Spleen (tissue), 11 donors: Measurements from ENCODE around the gene NUP35. TPM values are rescaled to one million over a fixed set of nuclear protein-coding genes. Genes with fewer than 3 reads are reported as not detected.

Source experiments
- DNase-seq: peaks from one replicate; pipeline ENCODE4 v3.0.0-alpha.2; 2020
- H3K27ac ChIP-seq, 8 donors: fragments of 200-600 bp; sonication (generic) in 7 of 8; 1 replicate in 4 of 8; 2 replicates in 4 of 8; pipeline versions ENCODE4 v1.5.0 to v1.8.0; 2016 to 2021; ENCODE audit warnings: inconsistent platforms in 4 of 8, mild to moderate bottlenecking in 4 of 8, moderate library complexity in 1 of 8
- H3K27me3 ChIP-seq, 7 donors: fragments of 200-600 bp; sonication (generic) in 6 of 7; replicated peaks in 1 of 7; 1 replicate in 4 of 7; 2 replicates in 3 of 7; pipeline versions ENCODE4 v1.5.0 to v1.8.0; 2016 to 2021; ENCODE audit warnings: inconsistent platforms in 3 of 7, mild to moderate bottlenecking in 1 of 7
- H3K36me3 ChIP-seq, 6 donors: fragments of 200-600 bp; sonication (generic) in 5 of 6; 1 replicate in 4 of 6; 2 replicates in 2 of 6; pipeline versions ENCODE4 v1.5.0 to v1.8.0; 2016 to 2021; ENCODE audit warnings: inconsistent platforms in 2 of 6
- H3K4me1 ChIP-seq, 6 donors: fragments of 200-600 bp; sonication (generic) in 5 of 6; 1 replicate in 3 of 6; 2 replicates in 3 of 6; pipeline versions ENCODE4 v1.5.0 to v1.8.0; 2016 to 2021; ENCODE audit warnings: inconsistent platforms in 3 of 6
- H3K4me3 ChIP-seq, 8 donors: fragments of 200-600 bp; sonication (generic) in 7 of 8; 1 replicate in 4 of 8; 2 replicates in 4 of 8; pipeline versions ENCODE4 v1.5.0 to v1.8.0; 2016 to 2021; ENCODE audit warnings: inconsistent platforms in 4 of 8, mild to moderate bottlenecking in 4 of 8, moderate library complexity in 2 of 8
- H3K9me3 ChIP-seq, 8 donors: fragments of 200-600 bp; sonication (generic) in 7 of 8; 1 replicate in 4 of 8; 2 replicates in 4 of 8; pipeline versions ENCODE4 v1.5.0 to v1.8.0; 2016 to 2021; ENCODE audit warnings: inconsistent platforms in 4 of 8
- CTCF ChIP-seq, 11 experiments: fragments of 200-600 bp in 7 of 11; fragments of 450-650 bp in 4 of 11; sonication (generic) in 4 of 11; IDR thresholded peaks in 8 of 11; conservative IDR thresholded peaks in 3 of 11; 1 replicate in 7 of 11; 2 replicates in 4 of 11; pipeline versions ENCODE4 v1.4.0 to v1.8.0; 2016 to 2021; ENCODE audit warnings: antibody characterized with exemption in 11 of 11, inconsistent platforms in 4 of 11, mild to moderate bottlenecking in 1 of 11
- POLR2A ChIP-seq, 3 donors: fragments of 450-650 bp; IDR thresholded peaks; one replicate each; pipeline ENCODE4 v1.5.1; 2017; ENCODE audit warnings: antibody characterized with exemption in 3 of 3, mild to moderate bottlenecking in 1 of 3
- POLR2AphosphoS5 ChIP-seq, 3 donors: sonication (generic); formaldehyde crosslinking; IDR thresholded peaks; one replicate each; pipeline ENCODE4 v1.5.1; 2017; ENCODE audit warnings: antibody characterized with exemption in 3 of 3
- WGBS, 5 donors: extraction: QIAGEN DNeasy Blood & Tissue Kit in 3 of 5; methylation state at CpG; one replicate each; pipeline versions ENCODE4 v1.1.5 to v1.1.7; 2013 to 2018; 5-methylcytosine and 5-hydroxymethylcytosine counted together
- intact Hi-C: fragments of 100-400 bp; cut with DNase I; formaldehyde crosslinking; loops from one replicate; pipeline ENCODE4 v1.15.0; 2023; ENCODE audit warnings: low total_unique reads
- polyA plus RNA-seq, 3 donors: library from polyadenylated mRNA; stranded (reverse); fragments of 200-250 nt; gene quantifications; one replicate each; pipeline ENCODE4 v1.2.1, GENCODE V29; 2013
- total RNA-seq, 7 donors: library from RNA; depleted of rRNA in 3 of 7; stranded (reverse); fragments of >200 nt in 3 of 7; fragmentation: NEBNext Ultra II Directional in 4 of 7; extraction: Animal tissue kit (Norgen Biotek cat#: 25700) in 4 of 7; gene quantifications; one replicate each; pipeline versions ENCODE4 v1.1.0 to v1.2.1, GENCODE V29; 2016 to 2021
- donor health status: healthy with polysubstance abuse.
- donor health status: DM: no; HTN: no; CAD: no; lungs with moderate emphysema.
- donor health status: DM: no; HTN: no; CAD: no.
- donor health status: Bipolar disorder and iron deficiency.
- donor health status: healthy.
- donor health status: DM: no; HTN: no; CAD: no.
- donor health status: DM: yes; HTN: yes; CAD: no.

The NUP35 gene
- total and polyA plus RNA-seq, 10 donors = 6.3 to 19.0 (median 13.6) TPM

GRCh38 chr2:183209395-183210028 lies 85.3 kb downstream of the NUP35 start:
- intact Hi-C loops = no loop called here
- WGBS, 5 donors = 94 to 97% (median 94%) methylated on average over 1 of the region's 1 CpG
- no peak overlapping the region for H3K27ac ChIP-seq

More at GRCh38 chr2:183209395-183210028, 85.3 kb downstream of the NUP35 start:
- Histone ChIP-seq H3K27me3 (no peaks in the 10 kb centered on the region), H3K4me1 (peaks cover 0 to 2% (median 0%) of the 10 kb centered on the region in 6 donors), H3K9me3 (peaks cover 0 to 11% (median 0%) of the 10 kb centered on the region in 8 donors), H3K4me3 (no peak overlapping the region), H3K36me3 (no peaks in the 10 kb centered on the region)
- TF ChIP-seq POLR2AphosphoS5 (IDR thresholded peaks at IDR 0.05) (no peak), POLR2A (IDR thresholded peaks at IDR 0.05) (no peak), CTCF (IDR thresholded peaks at IDR 0.05 in 8 of 11, conservative IDR thresholded peaks at IDR 0.05 in 3 of 11) (no peak)
- no peak for DNase-seq

Other genes with a start within 250 kb of the NUP35 start
- gene NCKAP1, start 86.0 kb upstream of the NUP35 start, total RNA-seq = 10 to 100 TPM; 40.1 to 62.5 (median 58.4) TPM
- 10 to 100 TPM in 1 of 3 donors, 1 to 10 TPM in 2; 8.9 to 13.3 (median 9.4) TPM for gene NCKAP1, start 86.0 kb upstream of the NUP35 start, polyA plus RNA-seq
- 1 to 10 TPM; 3.2 to 5.8 (median 4.8) TPM for gene DUSP19, start 45.7 kb upstream of the NUP35 start, total RNA-seq
- gene DUSP19, start 45.7 kb upstream of the NUP35 start, polyA plus RNA-seq = 1 to 10 TPM in 1 of 3 donors, under 1 TPM in 2; 0.78 to 2.4 (median 0.88) TPM